ENCODE results near the gene UGT1A4.
"Not testable (repeated sequence)": the region's sequence is repeated elsewhere in the genome, so short reads cannot be mapped to it uniquely, and the experiment has no call there.

Gene UGT1A4

DNA sequence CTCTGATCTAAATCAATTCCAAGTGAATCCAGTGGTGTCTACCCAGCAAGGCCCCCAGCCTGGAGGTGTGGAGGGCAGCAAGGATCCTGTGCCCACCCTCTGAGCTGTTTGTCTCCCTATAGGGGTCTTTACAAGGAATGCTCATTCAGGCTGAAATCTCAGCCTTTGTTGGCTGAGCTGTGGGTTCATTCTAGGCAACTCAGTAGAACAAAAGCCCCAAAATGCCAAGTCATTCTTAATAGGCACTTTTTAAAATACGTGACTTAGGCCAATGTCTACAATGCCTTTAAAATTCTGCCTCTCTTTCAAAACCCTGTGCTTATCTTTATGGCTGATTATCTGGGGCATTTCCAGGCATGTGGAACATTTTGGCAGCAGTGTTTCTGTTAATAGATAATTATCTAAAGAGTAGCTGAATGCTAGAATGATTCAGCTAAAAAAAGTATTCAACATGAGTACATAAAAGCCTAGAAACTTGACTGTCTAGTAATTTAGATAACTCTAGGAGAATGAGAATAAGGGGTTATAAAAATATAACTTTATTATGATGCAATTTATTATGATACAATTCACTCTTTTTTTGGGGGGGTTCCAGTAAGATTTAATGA, 18.4 kb upstream of the UGT1A4 start:
- no peak for DNase-seq

DNA sequence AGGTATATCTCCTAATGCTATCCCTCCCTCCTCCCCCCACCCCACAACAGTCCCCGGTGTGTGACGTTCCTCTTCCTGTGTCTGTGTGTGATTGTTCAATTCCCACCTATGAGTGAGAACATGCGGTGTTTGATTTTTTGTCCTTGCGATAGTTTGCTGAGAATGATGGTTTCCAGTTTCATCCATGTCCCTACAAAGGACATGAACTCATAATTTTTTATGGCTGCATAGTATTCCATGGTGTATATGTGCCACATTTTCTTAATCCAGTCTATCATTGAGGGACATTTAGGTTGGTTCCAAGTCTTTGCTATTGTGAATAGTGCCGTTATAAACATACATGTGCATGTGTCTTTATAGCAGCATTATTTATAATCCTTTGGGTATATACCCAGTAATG, 17.7 kb upstream of the UGT1A4 start:
- not testable (repeated sequence) for DNase-seq

DNA sequence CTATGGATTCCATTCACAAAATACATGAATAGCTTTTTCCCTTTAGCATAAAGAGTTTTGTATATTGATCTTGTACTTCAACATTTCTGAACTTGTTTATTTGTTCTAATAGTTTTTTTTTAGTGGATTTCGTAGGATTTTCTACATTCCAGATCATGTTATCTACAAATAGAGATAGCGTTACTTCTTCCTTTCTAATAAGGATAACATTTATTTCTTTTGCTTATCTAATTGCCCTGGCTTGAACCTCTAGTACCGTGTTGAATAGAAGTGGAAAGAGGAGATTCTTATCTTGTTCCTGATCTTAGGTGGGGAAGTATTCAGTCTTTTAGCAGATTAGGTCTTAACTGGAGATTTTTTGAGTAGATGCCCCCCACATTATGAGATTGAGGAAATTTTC, 16.3 kb upstream of the UGT1A4 start:
- DNase-seq = no peak

DNA sequence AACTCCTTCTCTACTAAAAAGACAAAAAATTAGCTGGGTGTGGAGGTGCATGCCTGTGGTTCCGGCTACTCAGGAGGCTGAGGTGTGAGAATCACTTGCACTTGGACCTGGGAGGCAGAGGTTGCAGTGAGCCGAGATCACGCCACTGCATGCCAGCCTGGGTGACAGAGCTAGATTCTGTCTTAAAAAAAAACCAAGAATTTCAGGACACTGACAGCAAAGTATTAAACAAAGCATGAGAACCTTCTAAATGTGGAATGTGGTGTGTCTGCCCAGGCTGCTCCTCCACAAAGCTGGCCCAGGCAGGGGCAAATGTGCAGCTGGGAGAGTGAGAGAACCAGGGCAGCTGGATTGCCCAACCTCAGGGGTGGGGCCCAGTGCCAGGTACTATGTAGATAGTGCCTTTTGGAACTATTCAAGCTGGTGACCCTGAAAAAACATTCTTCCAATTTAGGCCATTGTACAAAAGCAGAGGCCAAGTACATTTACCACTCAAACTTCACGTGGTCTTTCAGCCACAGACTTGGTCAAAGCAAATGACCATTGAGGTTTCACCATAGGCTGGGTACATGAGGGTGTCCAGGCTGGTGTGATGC, 12.5 kb upstream of the UGT1A4 start:
- no peak for DNase-seq

DNA sequence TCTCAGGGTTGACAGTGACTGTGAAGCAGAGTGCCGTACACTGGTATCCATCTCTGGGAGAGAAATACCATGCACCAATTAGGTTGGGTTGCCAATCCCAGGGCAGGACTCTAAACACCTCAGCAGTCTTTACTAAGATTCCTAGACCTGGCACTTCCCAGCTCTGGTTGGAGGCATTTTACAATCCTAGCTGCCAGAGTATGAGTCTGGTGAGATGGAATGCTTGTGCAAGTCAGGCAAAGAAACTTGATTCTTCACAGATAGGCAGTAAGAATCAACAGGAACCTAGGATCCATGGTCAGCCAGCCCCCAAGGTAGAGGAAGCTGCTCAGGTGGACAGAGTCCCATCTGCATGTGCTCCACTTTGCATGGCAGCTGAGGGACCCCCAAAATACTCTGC, 11.8 kb upstream of the UGT1A4 start:
- no peak for DNase-seq

DNA sequence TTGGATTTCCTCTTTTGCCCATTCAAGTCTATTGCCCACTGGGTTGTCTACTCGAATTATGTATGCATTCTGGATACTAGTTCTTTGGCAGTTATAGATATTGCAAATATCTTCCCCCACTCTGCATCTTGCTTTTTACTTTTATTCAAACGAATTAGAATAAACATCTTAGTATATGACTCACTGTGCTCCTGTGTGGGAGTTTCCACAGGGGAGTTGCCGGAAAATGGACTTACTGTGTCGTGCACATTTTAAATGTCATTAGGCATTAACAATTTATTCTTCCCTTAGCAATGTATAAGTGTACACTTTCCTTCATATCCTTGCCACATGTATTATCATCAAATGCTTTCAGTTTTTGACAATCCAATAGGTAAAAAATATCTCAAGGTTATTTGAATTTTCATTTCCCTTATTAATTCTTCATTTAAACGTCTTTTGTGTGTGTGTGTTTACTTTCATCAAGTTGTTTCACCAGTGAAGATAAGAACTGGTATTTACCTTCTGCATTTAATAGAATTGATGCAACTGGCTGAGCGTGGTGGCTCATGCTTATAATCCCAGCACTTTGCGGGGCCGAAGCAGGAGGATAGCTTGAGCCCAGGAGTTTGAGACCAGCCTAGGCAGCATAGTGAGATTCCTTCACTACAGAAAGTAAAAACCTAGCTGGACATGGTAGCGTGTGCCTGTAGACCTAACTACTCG, 10.4 kb upstream of the UGT1A4 start:
- no peak for DNase-seq

DNA sequence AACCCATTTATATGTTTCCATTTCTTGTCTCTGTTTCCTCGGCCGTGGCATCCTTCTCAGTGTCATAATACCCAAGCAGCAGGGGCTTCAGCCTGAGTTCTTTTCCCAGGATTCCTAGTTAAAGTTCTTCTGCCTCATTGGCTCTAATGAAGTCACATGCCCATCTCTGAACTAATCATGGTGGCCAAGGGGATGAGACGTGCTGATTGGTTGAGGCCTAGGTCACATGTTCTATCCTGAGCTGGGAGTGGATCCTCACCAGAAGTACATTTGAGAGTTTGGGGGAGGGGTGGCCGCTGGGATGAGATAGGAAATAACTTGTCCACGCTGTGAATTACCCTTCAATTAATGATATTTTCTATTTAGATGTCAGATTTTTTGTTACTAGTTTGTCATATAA, 9.6 kb upstream of the UGT1A4 start:
- no peak for DNase-seq

DNA sequence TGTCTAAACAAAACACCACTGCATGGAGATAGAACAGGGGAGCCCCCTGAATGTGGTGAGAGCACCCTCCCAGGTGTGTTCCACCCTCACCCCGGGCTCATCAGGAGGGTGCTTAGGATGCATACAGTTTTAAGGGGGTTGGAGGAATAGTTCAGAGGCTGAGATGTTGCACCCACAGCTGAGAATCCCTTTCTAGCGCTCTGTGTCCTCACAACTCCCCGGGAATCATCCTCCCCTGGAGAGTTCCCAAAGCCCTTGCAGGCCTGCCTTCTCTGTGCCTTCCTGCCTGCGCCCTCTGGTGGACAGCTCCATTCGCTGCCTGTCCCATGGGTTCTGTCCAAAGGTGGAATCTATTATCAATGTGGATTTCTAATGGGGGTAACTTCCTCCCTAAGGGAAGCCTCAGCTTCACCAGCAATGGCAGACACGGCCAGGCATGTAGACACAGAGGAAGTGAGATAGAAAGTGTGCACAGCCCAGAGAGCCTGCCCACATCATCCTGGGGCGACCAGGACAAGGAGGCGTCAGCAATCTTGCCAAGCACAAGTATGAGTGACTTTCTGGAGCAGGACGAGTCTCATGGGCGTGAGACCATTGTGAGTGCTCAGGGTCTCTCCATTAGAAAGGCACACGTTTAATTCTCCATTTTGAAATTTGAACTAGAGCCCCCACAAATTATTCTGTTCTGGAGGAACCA, 7.1 kb upstream of the UGT1A4 start:
- DNase-seq = no peak

DNA sequence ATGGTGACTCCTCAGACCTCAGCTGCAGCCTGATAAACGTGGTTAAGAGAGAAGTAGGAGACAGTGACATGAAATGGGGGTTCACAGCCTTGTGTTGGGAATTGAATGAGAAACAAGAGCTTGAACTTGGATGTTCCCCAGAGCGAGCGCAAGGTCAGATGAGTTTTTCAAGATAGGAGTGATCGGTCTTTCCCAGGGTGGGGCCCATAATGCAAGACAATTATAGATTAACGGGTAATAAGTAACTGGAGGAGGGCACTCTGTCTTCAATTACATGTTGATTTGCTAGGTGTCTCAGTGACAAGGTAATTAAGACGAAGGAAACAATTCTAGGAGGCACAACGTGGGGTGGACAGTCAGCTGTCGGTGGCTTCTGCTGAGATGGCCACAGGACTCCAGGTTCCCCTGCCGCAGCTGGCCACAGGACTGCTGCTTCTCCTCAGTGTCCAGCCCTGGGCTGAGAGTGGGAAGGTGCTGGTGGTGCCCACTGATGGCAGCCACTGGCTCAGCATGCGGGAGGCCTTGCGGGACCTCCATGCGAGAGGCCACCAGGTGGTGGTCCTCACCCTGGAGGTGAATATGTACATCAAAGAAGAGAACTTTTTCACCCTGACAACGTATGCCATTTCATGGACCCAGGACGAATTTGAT, 5.8 kb upstream of the UGT1A4 start, which contains the start of gene UGT1A5:
Gene UGT1A5 (plus strand): TSS at position 297 of the 651 bp plus-strand sequence. CDS start 85 bp downstream, at position 382.
- DNase-seq = no peak

DNA sequence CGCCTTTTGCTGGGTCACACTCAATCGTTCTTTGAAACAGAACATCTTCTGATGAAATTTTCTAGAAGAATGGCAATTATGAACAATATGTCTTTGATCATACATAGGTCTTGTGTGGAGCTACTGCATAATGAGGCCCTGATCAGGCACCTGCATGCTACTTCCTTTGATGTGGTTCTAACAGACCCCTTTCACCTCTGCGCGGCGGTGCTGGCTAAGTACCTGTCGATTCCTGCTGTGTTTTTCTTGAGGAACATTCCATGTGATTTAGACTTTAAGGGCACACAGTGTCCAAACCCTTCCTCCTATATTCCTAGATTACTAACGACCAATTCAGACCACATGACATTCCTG, 5.3 kb upstream of the UGT1A4 start:
- DNase-seq = no peak

DNA sequence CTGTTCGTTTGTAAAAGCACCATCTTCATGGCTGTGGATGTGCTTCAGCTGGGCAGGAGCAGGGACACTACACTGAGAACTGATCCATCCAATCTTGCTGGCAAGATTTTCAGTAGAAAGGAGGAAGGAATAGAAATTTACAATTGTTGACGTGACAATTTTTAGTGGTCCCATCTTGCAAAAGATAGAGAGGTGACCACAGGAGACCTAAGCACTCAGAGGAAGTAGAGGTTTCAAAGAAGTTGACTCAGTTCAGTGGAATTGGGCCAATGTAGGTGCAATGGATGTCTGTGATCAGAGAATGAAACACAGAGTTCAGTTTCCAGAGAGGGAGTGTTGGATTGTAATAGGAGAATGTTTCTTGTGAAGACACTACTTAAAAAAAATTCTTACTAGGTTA, 4.4 kb upstream of the UGT1A4 start:
- DNase-seq = no peak

DNA sequence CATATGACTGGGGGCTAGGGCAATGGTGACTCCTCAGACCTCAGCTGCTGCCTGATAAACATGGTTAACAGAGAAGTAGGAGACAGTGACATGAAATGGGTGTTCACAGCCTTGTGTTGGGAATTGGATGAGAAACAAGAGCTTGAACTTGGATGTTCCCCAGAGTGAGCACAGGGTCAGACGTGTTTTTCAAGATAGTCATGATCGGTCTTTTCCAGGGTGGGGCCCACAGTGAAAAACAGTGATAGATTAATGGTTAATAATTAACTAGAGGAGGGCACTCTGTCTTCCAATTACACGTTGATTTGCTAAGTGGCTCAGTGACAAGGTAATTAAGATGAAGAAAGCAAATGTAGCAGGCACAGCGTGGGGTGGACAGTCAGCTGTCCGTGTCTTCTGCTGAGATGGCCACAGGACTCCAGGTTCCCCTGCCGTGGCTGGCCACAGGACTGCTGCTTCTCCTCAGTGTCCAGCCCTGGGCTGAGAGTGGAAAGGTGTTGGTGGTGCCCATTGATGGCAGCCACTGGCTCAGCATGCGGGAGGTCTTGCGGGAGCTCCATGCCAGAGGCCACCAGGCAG, 10.3 kb downstream of the UGT1A4 start, which contains the start of gene UGT1A3:
Gene UGT1A3 (plus strand): TSS at position 320 of the 579 bp plus-strand sequence. CDS start 85 bp downstream, at position 405.
- DNase-seq = no peak

DNA sequence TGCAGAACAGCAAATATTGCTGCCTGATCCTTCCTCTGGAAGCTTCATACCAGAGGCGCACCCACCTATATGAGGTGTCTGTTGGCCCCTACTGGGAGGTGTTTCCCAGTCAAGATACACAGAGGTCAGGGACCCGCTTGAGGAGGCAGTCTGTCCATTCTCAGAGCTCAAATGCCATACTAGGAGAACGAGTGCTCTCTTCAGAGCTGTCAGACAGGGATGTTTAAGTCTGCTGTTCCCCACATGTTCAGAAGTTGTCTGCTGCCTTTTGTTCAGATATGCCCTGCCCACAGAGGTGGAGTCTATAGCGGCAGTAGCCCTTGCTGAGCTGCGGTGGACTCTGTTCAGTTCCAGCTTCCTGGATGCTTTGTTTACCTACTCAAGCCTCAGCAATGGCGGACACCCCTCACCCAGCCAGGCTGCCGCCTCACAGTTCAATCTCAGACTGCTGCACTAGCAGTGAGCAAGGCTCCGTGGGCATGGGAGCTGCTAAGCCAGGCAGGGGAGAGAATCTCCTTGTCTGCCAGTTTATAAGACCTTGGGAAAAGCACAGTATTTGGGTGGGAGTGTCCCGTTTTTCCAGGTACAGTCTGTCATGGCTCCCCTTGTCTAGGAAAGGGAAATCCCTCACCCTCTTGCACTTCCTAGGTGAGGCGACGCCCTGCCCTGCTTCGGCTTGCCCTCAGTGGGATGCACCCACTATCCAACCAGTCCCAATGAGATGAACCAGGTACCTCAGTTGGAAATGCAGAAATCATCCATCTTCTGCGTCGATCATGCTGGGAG, 18.5 kb downstream of the UGT1A4 start:
- DNase-seq = not testable (repeated sequence)

DNA sequence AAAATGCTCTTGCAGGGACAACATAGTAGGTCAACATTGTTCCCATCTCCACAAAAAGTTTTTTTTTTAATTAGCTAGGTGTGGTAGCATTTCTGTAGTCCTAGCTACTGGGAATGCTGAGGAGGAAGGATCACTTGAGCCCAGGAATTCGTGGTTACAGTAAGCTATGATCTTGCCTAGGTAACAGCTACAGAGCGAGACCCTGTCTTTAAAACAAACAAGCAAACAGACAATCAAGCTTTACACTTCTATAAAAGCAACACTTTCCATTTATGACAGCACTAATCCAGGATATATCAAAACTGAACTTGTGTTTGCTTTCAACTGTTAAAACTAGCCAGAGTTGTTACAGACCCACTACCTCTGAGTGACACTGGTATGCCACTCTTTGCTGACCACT, 22.3 kb downstream of the UGT1A4 start:
- no peak for DNase-seq

DNA sequence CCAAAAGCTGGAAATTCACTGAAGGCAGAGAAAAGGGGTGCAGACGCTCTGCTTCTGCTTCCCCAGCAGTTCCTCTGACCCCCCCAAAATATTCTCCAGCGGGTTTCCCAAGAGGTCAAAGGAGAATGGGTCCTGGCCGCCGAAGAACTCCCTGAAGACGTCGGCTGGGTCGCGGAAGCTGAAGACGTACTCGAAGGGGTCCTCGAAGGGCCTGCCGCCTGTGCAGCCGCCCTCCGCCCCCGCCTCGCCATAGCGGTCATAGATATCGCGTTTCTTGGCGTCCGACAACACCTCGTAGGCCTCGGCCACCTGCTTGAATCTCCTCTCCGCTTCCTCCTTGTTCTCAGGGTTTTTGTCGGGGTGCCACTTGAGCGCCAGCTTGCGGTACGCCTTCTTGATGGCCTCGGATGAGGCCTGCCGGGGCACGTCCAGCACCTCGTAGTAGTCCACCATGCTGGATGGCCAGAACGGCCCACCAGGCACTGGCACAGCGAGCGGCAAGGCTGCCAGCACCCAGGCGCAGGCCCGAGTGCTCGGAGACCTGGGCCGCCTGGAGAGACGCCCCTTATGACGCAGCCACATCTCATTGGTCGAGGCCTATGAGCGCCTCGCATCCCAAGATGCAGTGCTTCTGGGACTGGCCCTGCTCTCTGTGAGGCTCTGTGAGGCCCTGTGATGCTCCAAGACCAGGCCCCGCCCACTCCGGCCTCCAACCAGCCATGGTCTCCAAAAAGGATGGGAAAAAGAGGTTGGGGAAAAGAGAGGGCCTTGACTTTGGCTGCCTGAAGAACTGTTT, 25.1 kb downstream of the UGT1A4 start:
- DNase-seq = no peak

DNA sequence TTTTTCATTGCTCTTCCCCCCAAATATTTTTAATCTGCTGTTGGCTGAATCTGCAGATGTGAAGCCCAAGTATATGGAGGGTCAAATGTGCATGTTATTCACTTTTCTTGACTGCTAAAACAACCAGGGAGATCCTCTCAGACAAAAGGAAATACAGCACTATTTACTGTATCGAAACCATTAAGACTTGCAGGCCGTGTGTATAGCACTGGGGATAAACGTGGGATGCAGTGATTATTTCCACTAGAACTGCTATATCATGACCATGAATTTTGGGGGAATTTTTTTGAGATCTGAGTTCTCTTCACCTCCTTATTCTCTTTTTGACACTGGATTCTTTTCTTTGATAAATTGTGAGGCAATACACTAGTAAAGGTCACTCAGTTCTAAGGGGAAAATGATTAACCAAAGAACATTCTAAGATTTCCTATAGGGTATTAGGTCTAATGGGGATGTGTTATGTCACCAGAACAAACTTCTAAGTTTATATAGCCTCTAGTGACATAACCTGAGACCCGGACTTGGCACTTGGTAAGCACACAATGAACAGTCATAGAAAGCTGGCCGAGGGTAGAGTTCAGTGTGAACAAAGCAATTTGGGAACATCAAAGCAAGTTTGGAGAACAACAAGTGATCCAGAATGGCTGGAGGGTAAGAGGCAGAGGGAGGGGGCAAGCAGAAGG, 26.7 kb downstream of the UGT1A4 start:
- DNase-seq = no peak

DNA sequence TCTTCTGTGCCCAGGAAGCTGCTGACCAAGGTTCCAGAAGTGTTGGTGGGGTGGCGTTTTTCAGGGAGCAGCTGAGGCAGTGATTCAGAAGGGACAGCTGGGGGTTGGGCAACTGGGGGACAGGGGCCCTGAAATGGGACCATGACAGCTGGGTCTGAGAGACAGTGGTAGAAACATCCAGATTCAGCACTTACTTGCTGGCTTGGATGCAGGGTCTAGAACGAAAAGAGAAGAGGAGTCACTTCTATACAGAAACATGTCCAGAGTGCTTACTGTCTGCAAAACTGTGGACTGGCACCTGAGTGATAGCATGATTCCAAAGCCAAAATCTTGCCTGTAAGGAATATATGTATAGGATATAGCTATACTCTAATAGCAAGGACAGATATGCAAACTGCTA, 27.3 kb downstream of the UGT1A4 start:
- DNase-seq = not testable (repeated sequence)

DNA sequence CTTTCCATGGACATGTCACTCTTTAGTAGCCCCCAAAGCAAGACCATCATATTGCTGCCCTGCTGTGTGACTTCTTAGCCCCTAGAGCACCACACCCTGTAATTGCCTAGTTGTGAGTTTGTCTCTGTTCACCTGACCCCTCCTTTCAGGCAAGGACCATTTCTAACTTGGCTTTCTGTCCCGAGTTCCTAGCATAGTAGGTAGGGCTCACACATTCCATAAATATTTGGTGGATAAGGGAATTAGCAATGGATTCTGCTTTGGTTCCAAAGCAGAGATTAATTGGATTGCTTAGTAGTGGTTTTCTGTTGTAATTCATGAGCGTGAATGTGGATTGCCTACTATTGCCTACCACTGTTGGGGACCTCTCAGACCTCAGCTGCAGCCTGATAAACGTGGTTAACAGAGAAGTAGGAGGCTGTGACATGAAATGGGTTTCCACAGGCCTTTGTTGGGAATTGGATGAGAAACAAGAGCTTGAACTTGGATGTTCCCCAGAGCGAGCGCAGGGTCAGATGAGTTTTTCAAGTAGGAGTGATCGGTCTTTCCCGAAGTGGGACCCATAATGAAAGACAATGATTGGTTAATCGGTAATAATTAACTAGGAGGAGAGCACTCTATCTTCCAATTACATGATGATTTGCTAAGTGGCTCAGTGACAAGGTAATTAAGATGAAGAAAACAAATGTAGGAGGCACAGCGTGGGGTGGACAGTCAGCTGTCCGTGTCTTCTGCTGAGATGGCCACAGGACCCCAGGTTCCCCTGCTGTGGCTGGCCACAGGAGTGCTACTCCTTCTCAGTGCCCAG, 28.1 kb downstream of the UGT1A4 start:
- no peak for DNase-seq

DNA sequence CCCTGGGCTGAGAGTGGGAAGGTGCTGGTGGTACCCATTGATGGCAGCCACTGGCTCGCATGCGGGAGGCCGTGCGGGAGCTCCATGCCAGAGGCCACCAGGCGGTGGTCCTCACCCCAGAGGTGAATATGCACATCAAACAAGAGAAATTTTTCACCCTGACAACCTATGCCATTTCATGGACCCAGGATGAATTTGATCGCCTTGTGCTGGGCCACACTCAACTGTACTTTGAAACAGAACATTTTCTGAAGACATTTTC, 28.7 kb downstream of the UGT1A4 start:
- DNase-seq = no peak

DNA sequence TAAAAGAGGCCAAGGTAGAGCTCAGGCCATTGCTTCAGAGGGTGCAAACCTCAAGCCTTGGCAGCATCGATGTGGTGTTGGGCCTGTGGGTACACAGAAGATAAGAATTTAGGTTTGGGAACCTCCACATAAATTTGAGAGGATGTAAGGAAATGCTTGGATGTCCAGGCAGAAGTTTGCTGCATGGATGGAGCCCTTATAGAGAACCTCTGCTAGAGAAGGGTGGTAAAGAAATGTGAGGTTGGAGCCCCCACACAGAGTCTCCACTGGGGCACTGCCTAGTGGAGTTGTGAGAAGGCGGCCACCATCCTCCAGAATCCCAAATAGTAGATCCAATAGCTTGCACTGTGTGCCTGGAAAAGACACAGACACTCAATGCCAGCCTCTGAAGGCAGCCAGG, 32.2 kb downstream of the UGT1A4 start:
- not testable (repeated sequence) for DNase-seq

Measured in NCI-H524 treated with DMSO at 0.1 percent for 48 hours (cell line).